Activated CD4-positive, alpha-beta T cell treated with anti-CD3 and anti-CD28 coated beads for 48 hours (primary cell): ENCODE results near the gene PRKCE.
A peak's percentile ranks its signal among the peaks of the same experiment; 100 is the strongest.

Experiments
- DNase-seq: peaks from one replicate; pipeline ENCODE4 v3.0.0-alpha.2; 2020

Gene PRKCE

GRCh38 chr2:45651415-45652089 is at the start of gene PRKCE:
Gene PRKCE (plus strand): TSS chr2:45651675.
- peak; percentile 70 for DNase-seq

- DNase-seq: no peak
Measured at GRCh38 chr2:45602624-45603023, 48.9 kb upstream of the PRKCE start.

DNA sequence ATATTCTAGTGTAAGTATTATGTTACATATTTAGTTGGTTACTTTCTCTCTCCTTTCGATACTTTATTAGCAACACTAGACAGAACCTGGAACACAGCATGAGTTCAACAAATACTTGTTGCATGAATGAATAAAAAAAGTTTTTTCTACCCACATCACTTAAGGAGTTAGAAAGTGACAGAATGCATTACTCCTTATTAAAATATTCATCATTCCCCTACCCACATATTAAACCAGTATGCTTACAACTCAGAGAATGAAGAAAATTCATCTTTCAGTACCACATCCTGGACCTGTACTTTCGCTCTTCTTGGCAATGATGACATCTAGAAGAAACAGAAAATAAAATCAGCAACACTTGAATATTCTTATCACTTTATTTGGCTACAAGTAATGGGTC is 46.4 kb upstream of the PRKCE start:
- DNase-seq: no peak

DNA sequence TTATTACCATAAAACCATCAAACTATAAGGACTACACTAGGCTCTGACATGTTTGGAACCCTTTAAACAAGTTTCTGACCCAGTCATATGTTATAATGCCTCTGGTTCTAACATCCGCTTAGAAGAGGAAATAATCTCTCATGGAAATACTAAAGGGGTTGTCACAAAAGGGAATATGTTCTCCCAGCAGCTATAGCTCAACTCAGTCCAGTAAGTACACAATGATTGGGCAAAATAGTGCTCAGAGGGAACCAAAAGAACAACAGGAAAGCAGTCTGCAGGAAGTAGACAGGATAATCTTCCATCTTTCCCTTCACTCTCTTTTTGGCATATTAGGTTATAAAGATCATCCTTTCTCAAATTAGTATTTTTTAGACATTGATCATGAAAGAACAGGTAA is 44.7 kb upstream of the PRKCE start:
- no peak for DNase-seq

GRCh38 chr2:45607701-45608100 is 43.8 kb upstream of the PRKCE start:
- DNase-seq: no peak

- DNase-seq: peak; percentile 54
Measured at GRCh38 chr2:45610281-45611019, 41.0 kb upstream of the PRKCE start.

DNA sequence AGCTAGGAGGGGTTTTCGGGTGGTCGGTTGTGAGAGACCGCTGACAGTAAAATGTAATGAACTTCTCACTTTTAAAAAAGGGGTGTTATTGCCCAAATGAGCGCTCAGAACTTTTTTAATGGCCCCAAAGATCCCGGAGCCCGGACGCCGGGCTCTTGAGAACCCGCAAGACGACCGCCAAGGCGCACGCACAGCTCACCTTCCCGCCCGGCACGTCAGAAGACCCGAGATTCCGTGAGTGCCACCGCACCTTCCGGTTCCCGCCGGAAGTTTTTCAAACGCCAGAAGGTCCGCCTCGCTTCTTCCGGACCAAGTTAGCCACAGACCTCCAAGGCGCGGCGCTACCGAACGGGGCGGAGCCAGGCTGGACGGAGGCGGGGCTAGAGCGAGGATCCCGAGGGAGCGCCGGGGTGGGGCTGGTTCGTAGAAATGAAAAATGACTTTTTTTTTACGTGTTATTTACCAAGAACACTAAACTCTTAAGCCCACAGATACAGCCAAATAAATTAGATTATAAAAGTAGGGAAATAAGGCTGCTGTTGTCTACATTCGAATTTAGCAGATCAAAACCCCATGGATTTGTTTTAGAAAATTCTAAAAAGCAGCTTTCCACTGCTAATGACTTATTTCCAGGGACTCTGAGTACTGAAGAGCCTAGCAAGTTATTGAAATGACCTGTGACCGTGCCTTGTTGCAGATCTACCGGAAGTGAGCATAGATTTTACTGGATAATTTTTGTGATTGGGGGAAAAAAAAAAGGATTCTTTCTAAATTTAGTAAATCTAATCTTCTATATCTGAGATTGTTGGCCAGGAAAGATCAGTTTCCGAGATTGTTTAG is 40.2 kb upstream of the PRKCE start, which contains the start of gene SRBD1:
TSS of gene SRBD1 (minus strand) at position 248 of the 840 bp plus-strand sequence. CDS start 5,826 bp downstream, outside the sequence.
- DNase-seq: peak; percentile 97

DNA sequence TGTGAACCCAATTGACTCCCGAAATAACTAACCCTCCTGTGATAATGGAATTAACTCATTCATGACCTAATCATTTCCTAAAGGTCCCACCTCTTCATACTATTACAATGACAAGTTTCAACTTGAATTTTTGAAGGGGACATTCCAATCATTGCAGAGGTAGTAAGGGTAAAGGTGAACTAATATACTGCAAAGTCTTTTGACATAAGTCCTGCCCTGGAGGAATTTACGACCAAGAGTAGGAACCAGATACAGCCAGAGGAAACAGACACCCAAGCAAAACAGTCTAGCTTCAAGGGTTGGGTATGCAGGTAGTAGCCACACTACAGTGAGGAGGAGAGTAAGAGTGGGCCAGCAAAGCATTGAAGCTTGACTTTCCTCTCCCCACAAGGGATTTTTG is 39.2 kb upstream of the PRKCE start:
- no peak for DNase-seq

GRCh38 chr2:45612731-45613130 is 38.7 kb upstream of the PRKCE start:
- no peak for DNase-seq

DNA sequence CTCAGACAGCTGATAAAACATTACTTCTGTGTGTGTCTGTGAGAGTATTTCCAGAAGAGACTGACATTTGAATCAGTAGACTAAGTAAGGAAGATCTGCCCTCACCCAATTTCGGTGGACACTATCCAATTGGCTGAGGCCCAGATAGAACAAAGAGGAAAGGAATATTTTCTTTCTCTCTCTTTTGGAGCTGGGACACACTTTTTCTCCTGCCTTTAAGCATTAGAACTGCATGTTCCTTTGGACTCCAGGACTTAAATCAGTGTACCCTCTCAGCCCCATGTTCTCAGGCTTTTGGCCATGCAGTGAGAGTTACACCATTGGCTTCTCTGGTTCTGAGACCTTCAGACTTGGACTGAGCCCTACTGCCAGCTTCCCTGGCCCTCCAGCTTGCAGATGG is 37.1 kb upstream of the PRKCE start:
- no peak for DNase-seq

DNA sequence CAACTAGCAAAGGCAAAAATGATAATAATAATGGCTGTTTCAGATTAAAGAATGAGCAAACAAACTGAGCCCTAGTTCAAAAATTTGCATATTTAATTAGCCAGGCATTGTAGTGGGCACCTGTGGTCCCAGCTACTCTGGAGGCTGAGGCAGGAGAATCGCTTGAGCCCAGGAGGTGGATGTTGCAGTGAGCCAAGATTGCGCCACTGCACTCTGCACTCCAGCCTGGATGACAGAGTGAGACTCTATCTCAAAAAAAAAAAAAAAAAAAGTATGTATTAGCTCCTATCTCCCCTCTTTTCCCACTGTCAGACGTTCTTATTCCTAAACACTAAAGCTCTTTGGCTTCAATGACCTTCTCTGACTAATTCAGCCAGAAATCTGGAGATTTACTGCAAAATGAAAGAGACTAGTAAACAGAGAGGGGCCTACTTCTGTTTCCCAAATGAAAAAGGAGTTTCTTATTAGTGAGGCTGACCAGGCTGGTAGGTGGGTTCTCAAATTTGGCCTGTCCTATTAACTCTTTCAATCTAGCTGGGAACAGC is 36.5 kb upstream of the PRKCE start:
- DNase-seq: no peak

- DNase-seq: no peak
Measured at GRCh38 chr2:45616658-45617411, 34.6 kb upstream of the PRKCE start.

- DNase-seq: no peak
Measured at GRCh38 chr2:45617496-45617895, 34.0 kb upstream of the PRKCE start.

- no peak for DNase-seq
Measured at GRCh38 chr2:45622336-45623075, 29.0 kb upstream of the PRKCE start.

- no peak for DNase-seq
Measured at GRCh38 chr2:45623098-45623497, 28.4 kb upstream of the PRKCE start.

DNA sequence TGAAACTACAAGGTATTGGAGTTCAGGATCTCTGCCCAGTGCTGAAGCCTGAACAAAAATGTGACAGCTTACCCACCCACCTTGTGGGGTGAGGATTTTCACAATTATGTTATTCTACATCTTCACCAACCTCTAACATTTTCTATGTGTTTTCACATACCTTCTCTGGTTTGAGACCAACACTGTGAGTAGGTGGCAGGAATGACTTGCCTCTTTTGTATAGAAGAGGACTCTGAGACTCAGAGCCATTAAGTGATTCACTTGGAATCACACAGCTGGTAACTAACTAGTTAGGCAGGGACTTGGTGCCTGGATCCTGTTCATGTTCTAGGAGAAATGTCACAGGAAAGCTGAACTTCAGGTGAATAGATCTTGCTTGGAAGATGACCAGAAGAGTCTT is 25.7 kb upstream of the PRKCE start:
- no peak for DNase-seq

DNA sequence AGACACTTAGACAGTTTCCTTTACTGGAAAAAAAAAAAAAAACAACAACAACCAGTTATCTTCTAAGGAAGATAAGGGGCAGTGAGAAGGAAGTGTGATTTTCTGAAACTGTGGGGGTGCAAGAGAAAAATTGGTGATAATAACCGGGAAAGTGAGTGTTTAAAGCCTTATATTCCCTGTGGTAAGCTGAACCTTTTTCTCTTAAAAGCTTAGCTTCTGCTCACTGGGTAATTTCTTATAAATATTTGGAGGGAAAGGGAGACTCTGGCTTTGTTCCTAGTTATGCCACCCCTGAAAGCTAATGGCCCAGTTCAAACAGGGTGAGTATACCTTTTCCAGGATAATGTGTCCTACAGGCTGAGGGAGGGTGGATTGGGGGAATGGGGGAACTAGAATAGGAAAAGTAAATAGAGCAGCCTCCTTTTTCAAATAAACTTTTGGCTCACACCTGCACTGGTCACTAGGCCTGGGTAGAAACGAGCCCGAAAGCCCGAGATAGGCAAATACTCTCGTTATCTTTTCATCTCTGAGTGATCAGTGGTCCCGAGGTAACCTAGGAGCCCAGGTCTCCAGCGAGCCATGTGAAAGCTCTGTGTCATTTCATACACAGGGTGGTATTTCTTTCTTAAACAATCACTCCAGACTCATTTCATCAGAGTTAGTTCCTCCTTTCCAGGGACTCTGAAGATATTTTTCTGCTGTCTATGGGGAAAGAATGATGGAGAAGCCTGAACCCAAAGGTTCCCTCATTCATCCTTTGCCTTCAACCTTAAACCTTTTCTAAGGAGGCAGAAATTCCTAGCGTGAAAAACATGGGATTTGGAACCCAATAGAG is 24.9 kb upstream of the PRKCE start:
- no peak for DNase-seq

- no peak for DNase-seq
Measured at GRCh38 chr2:45627911-45628310, 23.6 kb upstream of the PRKCE start.

GRCh38 chr2:45629971-45630370 is 21.5 kb upstream of the PRKCE start:
- no peak for DNase-seq

GRCh38 chr2:45631319-45631718 is 20.2 kb upstream of the PRKCE start:
- no peak for DNase-seq

- no peak for DNase-seq
Measured at GRCh38 chr2:45631955-45632354, 19.5 kb upstream of the PRKCE start.
